ENCODE measurements around the gene MFN2.

- TF ChIP-seq CTCF (IDR thresholded peaks at IDR 0.05; ENCODE audit: poor library complexity, severe bottlenecking) = no peak
- TF ChIP-seq POLR2AphosphoS5 (IDR thresholded peaks at IDR 0.05) = no peak
- no peak for TF ChIP-seq EP300 (conservative IDR thresholded peaks at IDR 0.05; ENCODE audit: poor library complexity, severe bottlenecking)
- TF ChIP-seq EZH2 (IDR thresholded peaks at IDR 0.05; ENCODE audit: borderline replicate concordance, insufficient read depth, low read length, poor library complexity, severe bottlenecking) = no peak
- no peak for TF ChIP-seq RAD21 (conservative IDR thresholded peaks at IDR 0.05)
These were observed 71.8 kb downstream of the MFN2 start for GRCh38 chr1:12052008-12052573.

All from neural cell (in vitro differentiated cells).